ENCODE data around the gene ODAD4.

DNA sequence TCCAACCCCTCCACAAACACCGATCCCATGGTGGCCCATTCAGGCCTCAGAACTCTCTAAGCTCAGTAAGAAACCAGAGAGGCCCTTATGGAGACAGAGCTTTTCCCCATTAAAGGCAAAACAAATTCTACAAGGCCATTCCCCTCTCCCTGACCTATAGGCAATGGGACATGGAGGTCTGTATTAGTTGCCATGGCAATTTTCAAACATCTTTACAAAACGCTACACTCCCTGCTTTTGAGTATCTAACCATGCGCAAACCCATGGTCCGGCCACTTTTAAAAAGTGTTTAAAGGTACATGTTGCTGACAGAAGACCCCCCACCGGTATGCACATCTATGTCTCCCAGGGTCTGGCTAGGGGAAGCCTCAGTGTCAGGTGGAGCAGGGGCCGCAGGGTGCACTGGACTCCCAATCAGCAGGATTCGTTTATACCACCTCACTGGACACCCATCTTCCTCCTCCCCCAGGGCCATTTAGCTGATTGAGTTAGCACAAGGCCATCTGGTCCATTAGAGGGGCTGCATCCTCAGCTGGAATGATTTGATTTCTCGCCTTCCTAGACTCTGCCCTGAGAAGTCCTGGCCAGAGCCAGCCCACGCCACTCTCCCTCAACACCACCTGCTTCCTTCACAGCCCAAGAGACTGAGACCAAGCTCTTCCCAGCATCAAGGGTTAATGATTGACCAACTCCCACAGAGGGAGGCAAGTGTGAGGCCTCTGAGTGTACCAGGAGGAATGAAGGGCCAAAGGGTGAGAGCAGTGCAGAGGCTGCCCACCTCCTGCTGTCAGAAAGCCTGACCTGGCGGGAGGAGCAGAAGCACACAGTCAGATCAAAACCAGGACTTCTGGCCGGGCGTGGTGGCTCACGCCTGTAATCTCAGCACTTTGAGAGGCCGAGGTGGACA, 22.5 kb upstream of the ODAD4 start:
- TF ChIP-seq CTCF (IDR thresholded peaks at IDR 0.05; ENCODE audit: insufficient read depth, low read depth, low read length) (no peak), EZH2 (IDR thresholded peaks at IDR 0.05; ENCODE audit: insufficient read depth, low read length) (no peak)
